ENCODE measurements around the gene GRAMD2B. TPM values are rescaled to one million over a fixed set of nuclear protein-coding genes. Genes with fewer than 3 reads are reported as not detected.

Gene GRAMD2B
- total RNA-seq, 1 experiment from 2014 or later, result 6.7 TPM

DNA sequence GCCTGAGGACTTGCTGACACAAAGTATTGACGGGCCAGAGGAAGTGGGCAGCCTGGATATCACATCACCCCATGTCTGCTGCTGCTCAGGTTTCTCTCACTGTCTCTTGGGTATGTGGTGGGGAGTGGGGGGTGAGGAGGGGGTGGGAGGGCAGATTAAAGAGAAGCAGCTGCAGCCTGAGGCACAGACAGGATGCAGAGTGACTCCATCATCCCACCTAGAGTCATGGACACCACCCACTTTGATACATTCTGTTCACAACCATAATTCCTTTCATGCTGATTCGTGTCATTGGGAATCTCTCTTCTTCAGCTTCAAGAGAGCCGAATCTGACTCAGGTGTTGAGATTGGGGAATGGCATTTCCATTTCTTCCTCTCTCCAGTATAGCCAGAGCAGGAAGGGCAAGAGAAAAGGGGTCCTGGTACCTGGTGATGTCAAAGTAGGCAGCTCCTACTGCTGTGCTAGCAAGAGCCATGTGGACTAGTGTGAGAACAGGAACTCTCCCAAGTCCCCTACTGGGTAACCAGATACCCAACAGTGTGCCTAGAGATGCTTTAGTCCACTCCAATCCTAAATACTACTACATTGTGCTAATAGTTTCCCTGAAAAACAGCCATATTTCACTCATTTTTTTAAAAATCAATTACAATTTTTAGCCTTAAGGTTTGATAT lies 22.4 kb downstream of the GRAMD2B start:
- Mint-ChIP-seq H3K4me3 (no peak overlapping the region), H3K4me1 (peaks cover 17 to 23% of the 10 kb centered on the region in 2 experiments), H3K36me3 (ENCODE audit: insufficient read depth in 1 of 3, low read depth in 3 of 3) (peaks cover 4 to 9% (median 4%) of the 10 kb centered on the region in 3 experiments; a peak in 5 of 7 replicates), H3K9me3 (no peaks in the 10 kb centered on the region), H3K27me3 (ENCODE audit: low read depth) (no peaks in the 10 kb centered on the region), H3K27ac (no peak overlapping the region)
- Histone ChIP-seq H4K5ac (ENCODE audit: insufficient read length, low read depth, low read length) (no peak overlapping the region), H2BK12ac (ENCODE audit: insufficient read length, low read depth, low read length) (no peak overlapping the region), H3K23me2 (ENCODE audit: insufficient read length, low read depth, low read length, poor library complexity, severe bottlenecking) (no peaks in the 10 kb centered on the region), H3K9ac (ENCODE audit: extremely low read depth, insufficient read length, low read length) (no peak overlapping the region), H3K79me1 (ENCODE audit: insufficient read depth, low read depth, low read length, poor library complexity, severe bottlenecking) (no peaks in the 10 kb centered on the region), H3K14ac (ENCODE audit: insufficient read depth, low read length) (no peak overlapping the region), H2BK15ac (ENCODE audit: low read depth, low read length) (no peak overlapping the region), H3K79me2 (ENCODE audit: insufficient read depth, low read length) (no peaks in the 10 kb centered on the region), H2BK120ac (ENCODE audit: low read depth, low read length, poor library complexity, severe bottlenecking) (no peak overlapping the region), H4K91ac (ENCODE audit: insufficient read length, low read depth, low read length) (no peak overlapping the region), H3K9me3 (ENCODE audit: control insufficient read depth, low read depth, low read length) (no peaks in the 10 kb centered on the region), H3K18ac (ENCODE audit: insufficient read length, low read depth, low read length) (no peak overlapping the region), H3K27me3 (ENCODE audit: insufficient read depth, low read length) (no peaks in the 10 kb centered on the region), H3K23ac (ENCODE audit: insufficient read length, low read depth, low read length) (no peak overlapping the region), H3K4me1 (ENCODE audit: insufficient read depth, low read length) (no peaks in the 10 kb centered on the region), H2AK5ac (ENCODE audit: insufficient read length, low read length) (no peak overlapping the region), H3K56ac (ENCODE audit: insufficient read length, low read depth, low read length) (no peak overlapping the region), H4K8ac (replicated peaks; ENCODE audit: insufficient read length, low read depth, low read length) (no peak overlapping the region), H4K20me1 (ENCODE audit: control insufficient read depth, insufficient read depth, insufficient read length) (no peaks in the 10 kb centered on the region), H3K4ac (ENCODE audit: low read depth, low read length) (no peak overlapping the region), H3K27ac (ENCODE audit: insufficient read length, low read depth, low read length) (no peak overlapping the region), H3K4me2 (ENCODE audit: insufficient read depth, insufficient read length, low read length) (no peak overlapping the region), H2BK20ac (ENCODE audit: low read depth, low read length, poor library complexity, severe bottlenecking) (no peak overlapping the region), H2BK5ac (ENCODE audit: insufficient read length, low read length) (no peak overlapping the region), H3T11ph (ENCODE audit: low read length) (no peak overlapping the region), H2AFZ (ENCODE audit: low read length) (no peak overlapping the region)
- DNase-seq, result no peak
- TF ChIP-seq, protein P1, sequence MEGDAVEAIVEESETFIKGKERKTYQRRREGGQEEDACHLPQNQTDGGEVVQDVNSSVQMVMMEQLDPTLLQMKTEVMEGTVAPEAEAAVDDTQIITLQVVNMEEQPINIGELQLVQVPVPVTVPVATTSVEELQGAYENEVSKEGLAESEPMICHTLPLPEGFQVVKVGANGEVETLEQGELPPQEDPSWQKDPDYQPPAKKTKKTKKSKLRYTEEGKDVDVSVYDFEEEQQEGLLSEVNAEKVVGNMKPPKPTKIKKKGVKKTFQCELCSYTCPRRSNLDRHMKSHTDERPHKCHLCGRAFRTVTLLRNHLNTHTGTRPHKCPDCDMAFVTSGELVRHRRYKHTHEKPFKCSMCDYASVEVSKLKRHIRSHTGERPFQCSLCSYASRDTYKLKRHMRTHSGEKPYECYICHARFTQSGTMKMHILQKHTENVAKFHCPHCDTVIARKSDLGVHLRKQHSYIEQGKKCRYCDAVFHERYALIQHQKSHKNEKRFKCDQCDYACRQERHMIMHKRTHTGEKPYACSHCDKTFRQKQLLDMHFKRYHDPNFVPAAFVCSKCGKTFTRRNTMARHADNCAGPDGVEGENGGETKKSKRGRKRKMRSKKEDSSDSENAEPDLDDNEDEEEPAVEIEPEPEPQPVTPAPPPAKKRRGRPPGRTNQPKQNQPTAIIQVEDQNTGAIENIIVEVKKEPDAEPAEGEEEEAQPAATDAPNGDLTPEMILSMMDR (conservative IDR thresholded peaks at IDR 0.05), result no peak
- no CpG with 5 or more reads among the region's 3 CpGs for WGBS (ENCODE audit: extremely low coverage, insufficient read length, low lambda C conversion rate)
